ENCODE measurements around the gene GATAD1.

Gene GATAD1

DNA sequence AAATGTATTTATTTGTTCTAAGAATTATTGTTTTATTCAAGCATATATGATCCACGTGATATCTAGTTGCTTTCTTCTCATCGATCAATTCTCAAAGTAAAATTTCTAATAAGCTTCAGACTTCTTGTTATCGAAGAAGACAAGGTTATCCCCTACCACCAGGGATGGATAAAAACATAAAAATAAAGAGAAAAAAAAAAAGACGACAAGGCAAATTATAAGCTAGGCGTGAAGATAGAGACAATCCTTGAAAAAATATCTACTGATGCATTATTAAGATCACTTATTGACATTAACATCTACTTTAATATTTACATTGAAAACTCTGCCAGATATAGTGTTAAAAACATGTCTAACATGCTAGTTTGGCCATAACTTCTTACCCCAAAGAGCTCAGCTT, 61.7 kb downstream of the GATAD1 start:
- H3K9me3 ChIP-seq = no peaks in the 10 kb centered on the region
- H3K27me3 ChIP-seq = no peaks in the 10 kb centered on the region
- H3K4me1 ChIP-seq (ENCODE audit: control insufficient read depth in 1 of 2, insufficient read depth in 1 of 2, low read depth in 1 of 2, low read length in 1 of 2) = no peaks in the 10 kb centered on the region
- no peak overlapping the region for H3K27ac ChIP-seq
- H3K36me3 ChIP-seq = peaks cover 18% of the 10 kb centered on the region
- TF ChIP-seq, protein P1, sequence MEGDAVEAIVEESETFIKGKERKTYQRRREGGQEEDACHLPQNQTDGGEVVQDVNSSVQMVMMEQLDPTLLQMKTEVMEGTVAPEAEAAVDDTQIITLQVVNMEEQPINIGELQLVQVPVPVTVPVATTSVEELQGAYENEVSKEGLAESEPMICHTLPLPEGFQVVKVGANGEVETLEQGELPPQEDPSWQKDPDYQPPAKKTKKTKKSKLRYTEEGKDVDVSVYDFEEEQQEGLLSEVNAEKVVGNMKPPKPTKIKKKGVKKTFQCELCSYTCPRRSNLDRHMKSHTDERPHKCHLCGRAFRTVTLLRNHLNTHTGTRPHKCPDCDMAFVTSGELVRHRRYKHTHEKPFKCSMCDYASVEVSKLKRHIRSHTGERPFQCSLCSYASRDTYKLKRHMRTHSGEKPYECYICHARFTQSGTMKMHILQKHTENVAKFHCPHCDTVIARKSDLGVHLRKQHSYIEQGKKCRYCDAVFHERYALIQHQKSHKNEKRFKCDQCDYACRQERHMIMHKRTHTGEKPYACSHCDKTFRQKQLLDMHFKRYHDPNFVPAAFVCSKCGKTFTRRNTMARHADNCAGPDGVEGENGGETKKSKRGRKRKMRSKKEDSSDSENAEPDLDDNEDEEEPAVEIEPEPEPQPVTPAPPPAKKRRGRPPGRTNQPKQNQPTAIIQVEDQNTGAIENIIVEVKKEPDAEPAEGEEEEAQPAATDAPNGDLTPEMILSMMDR (IDR thresholded peaks at IDR 0.05) = no peak
- no peak overlapping the region for H3K4me3 ChIP-seq (ENCODE audit: low read depth in 1 of 2, low read length in 1 of 2)

All from neutrophil (primary cell).